ENCODE measurements around the gene ZNF70.

The ZNF70 gene

GRCh38 chr22:23789121-23789520 is 38.2 kb upstream of the ZNF70 start:
- Histone ChIP-seq H4K20me1 (ENCODE audit: insufficient read depth, low read length) (no peaks in the 10 kb centered on the region), H3K27me3 (ENCODE audit: insufficient read depth, low read length) (no peaks in the 10 kb centered on the region), H3K4me1 (ENCODE audit: insufficient read depth, low read length, severe bottlenecking) (peaks cover 34% of the 10 kb centered on the region), H3K27ac (ENCODE audit: low read depth, low read length, poor library complexity, severe bottlenecking) (no peak overlapping the region), H3K9me2 (ENCODE audit: low read depth, low read length) (no peaks in the 10 kb centered on the region), H2AFZ (ENCODE audit: low read length) (no peak overlapping the region), H3K9ac (ENCODE audit: low read length) (no peak overlapping the region), H3K4me3 (ENCODE audit: low read depth, low read length, poor library complexity, severe bottlenecking) (no peak overlapping the region), H3K9me3 (ENCODE audit: low read length) (no peaks in the 10 kb centered on the region), H3F3A (ENCODE audit: insufficient read depth, low read length) (no peaks in the 10 kb centered on the region), H3K4me2 (ENCODE audit: low read length) (peak overlapping the region; percentile 19; the same call in 1 of the 2 replicates), H3K79me2 (ENCODE audit: insufficient read depth, low read length) (peaks cover 47% of the 10 kb centered on the region), H3K36me3 (ENCODE audit: insufficient read depth, low read length) (peaks cover 30% of the 10 kb centered on the region)
- TF ChIP-seq, protein P1, sequence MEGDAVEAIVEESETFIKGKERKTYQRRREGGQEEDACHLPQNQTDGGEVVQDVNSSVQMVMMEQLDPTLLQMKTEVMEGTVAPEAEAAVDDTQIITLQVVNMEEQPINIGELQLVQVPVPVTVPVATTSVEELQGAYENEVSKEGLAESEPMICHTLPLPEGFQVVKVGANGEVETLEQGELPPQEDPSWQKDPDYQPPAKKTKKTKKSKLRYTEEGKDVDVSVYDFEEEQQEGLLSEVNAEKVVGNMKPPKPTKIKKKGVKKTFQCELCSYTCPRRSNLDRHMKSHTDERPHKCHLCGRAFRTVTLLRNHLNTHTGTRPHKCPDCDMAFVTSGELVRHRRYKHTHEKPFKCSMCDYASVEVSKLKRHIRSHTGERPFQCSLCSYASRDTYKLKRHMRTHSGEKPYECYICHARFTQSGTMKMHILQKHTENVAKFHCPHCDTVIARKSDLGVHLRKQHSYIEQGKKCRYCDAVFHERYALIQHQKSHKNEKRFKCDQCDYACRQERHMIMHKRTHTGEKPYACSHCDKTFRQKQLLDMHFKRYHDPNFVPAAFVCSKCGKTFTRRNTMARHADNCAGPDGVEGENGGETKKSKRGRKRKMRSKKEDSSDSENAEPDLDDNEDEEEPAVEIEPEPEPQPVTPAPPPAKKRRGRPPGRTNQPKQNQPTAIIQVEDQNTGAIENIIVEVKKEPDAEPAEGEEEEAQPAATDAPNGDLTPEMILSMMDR (IDR thresholded peaks at IDR 0.05; ENCODE audit: low read length) = no peak
- no peak for TF ChIP-seq EZH2 (IDR thresholded peaks at IDR 0.05; ENCODE audit: borderline replicate concordance, low read length)

- TF ChIP-seq, protein P1 (IDR thresholded peaks at IDR 0.05; ENCODE audit: low read length) = no peak
- no peak for TF ChIP-seq EZH2 (IDR thresholded peaks at IDR 0.05; ENCODE audit: borderline replicate concordance, low read length)
- Histone ChIP-seq H3K4me1 (ENCODE audit: insufficient read depth, low read length, severe bottlenecking) (peaks cover 34% of the 10 kb centered on the region), H3K4me2 (ENCODE audit: low read length) (peak overlapping the region; percentile 83), H3K27me3 (ENCODE audit: insufficient read depth, low read length) (no peaks in the 10 kb centered on the region), H3K79me2 (ENCODE audit: insufficient read depth, low read length) (peaks cover 47% of the 10 kb centered on the region), H3K9me3 (ENCODE audit: low read length) (no peaks in the 10 kb centered on the region), H4K20me1 (ENCODE audit: insufficient read depth, low read length) (no peaks in the 10 kb centered on the region), H3F3A (ENCODE audit: insufficient read depth, low read length) (no peaks in the 10 kb centered on the region), H2AFZ (ENCODE audit: low read length) (no peak overlapping the region), H3K4me3 (ENCODE audit: low read depth, low read length, poor library complexity, severe bottlenecking) (peak overlapping the region; percentile 73), H3K27ac (ENCODE audit: low read depth, low read length, poor library complexity, severe bottlenecking) (peak overlapping the region; percentile 6), H3K9ac (ENCODE audit: low read length) (peak overlapping the region; percentile 90), H3K36me3 (ENCODE audit: insufficient read depth, low read length) (peaks cover 18% of the 10 kb centered on the region), H3K9me2 (ENCODE audit: low read depth, low read length) (no peaks in the 10 kb centered on the region)
Measured at GRCh38 chr22:23787910-23788309, 37.0 kb upstream of the ZNF70 start.

- peak overlapping the region; percentile 83 for H3K4me2 ChIP-seq (ENCODE audit: low read length)
- no peaks in the 10 kb centered on the region for H3F3A ChIP-seq (ENCODE audit: insufficient read depth, low read length)
- no peaks in the 10 kb centered on the region for H3K9me3 ChIP-seq (ENCODE audit: low read length)
- peaks cover 34% of the 10 kb centered on the region for H3K4me1 ChIP-seq (ENCODE audit: insufficient read depth, low read length, severe bottlenecking)
- H3K27ac ChIP-seq (ENCODE audit: low read depth, low read length, poor library complexity, severe bottlenecking) = peak overlapping the region; percentile 6
- TF ChIP-seq, protein P1 (IDR thresholded peaks at IDR 0.05; ENCODE audit: low read length) = no peak
- no peak for TF ChIP-seq EZH2 (IDR thresholded peaks at IDR 0.05; ENCODE audit: borderline replicate concordance, low read length)
- H3K36me3 ChIP-seq (ENCODE audit: insufficient read depth, low read length) = peaks cover 14% of the 10 kb centered on the region
- peak overlapping the region; percentile 90 for H3K9ac ChIP-seq (ENCODE audit: low read length)
- H3K27me3 ChIP-seq (ENCODE audit: insufficient read depth, low read length) = no peaks in the 10 kb centered on the region
- no peaks in the 10 kb centered on the region for H4K20me1 ChIP-seq (ENCODE audit: insufficient read depth, low read length)
- no peaks in the 10 kb centered on the region for H3K9me2 ChIP-seq (ENCODE audit: low read depth, low read length)
- H3K4me3 ChIP-seq (ENCODE audit: low read depth, low read length, poor library complexity, severe bottlenecking) = peak overlapping the region; percentile 73
- no peak overlapping the region for H2AFZ ChIP-seq (ENCODE audit: low read length)
- peaks cover 47% of the 10 kb centered on the region for H3K79me2 ChIP-seq (ENCODE audit: insufficient read depth, low read length)
Measured at GRCh38 chr22:23787600-23787896, 36.6 kb upstream of the ZNF70 start.
